ENCODE data around the gene SLC6A19.
A peak's percentile ranks its signal among the peaks of the same experiment; 100 is the strongest.

Gene SLC6A19

GRCh38 chr5:1167361-1167727 lies 34.1 kb upstream of the SLC6A19 start:
- no peak for DNase-seq

- DNase-seq = peak; percentile 67
Observed at GRCh38 chr5:1167728-1168709, 33.4 kb upstream of the SLC6A19 start.

GRCh38 chr5:1168796-1169195 lies 32.6 kb upstream of the SLC6A19 start:
- no peak for DNase-seq

GRCh38 chr5:1169211-1170115 lies 31.9 kb upstream of the SLC6A19 start:
- DNase-seq = no peak

GRCh38 chr5:1171340-1171941 lies 30.0 kb upstream of the SLC6A19 start:
- DNase-seq = no peak

GRCh38 chr5:1172007-1172581 lies 29.3 kb upstream of the SLC6A19 start:
- no peak for DNase-seq

- no peak for DNase-seq
Observed at GRCh38 chr5:1172670-1173404, 28.6 kb upstream of the SLC6A19 start.

GRCh38 chr5:1173485-1174070 lies 27.8 kb upstream of the SLC6A19 start:
- no peak for DNase-seq

GRCh38 chr5:1174122-1174936 lies 27.1 kb upstream of the SLC6A19 start:
- peak; percentile 72 for DNase-seq

- no peak for DNase-seq
Observed at GRCh38 chr5:1175015-1175414, 26.4 kb upstream of the SLC6A19 start.

- no peak for DNase-seq
Observed at GRCh38 chr5:1175801-1176472, 25.5 kb upstream of the SLC6A19 start.

- no peak for DNase-seq
Observed at GRCh38 chr5:1176473-1177391, 24.7 kb upstream of the SLC6A19 start.

- DNase-seq = no peak
Observed at GRCh38 chr5:1177826-1178528, 23.4 kb upstream of the SLC6A19 start.

GRCh38 chr5:1178529-1179382 lies 22.6 kb upstream of the SLC6A19 start:
- no peak for DNase-seq

- DNase-seq = no peak
Observed at GRCh38 chr5:1179383-1179715, 22.0 kb upstream of the SLC6A19 start.

GRCh38 chr5:1180096-1180495 lies 21.3 kb upstream of the SLC6A19 start:
- DNase-seq = no peak

GRCh38 chr5:1180841-1181271 lies 20.5 kb upstream of the SLC6A19 start:
- no peak for DNase-seq

Measured in SHP77 treated with DMSO at 0.1 percent for 48 hours (cell line).